Endothelial cell of umbilical vein (primary cell): Measurements from ENCODE around the gene POGK. TPM values are rescaled to one million over a fixed set of nuclear protein-coding genes. Genes with fewer than 3 reads are reported as not detected.

Experiments used
- Bru-seq: library from RNA; stranded (reverse); fragments of 400-500 nt; gene quantifications from one replicate; lab custom pipeline; 2021; lab: Mats Ljungman, UMichigan
- BruChase-seq, 2 experiments: library from RNA; stranded (reverse); fragments of 400-500 nt; gene quantifications; one replicate each; lab custom pipeline; 2021; lab: Mats Ljungman, UMichigan
- BruUV-seq: library from RNA; stranded (reverse); fragments of 400-500 nt; replicated peaks from 2 replicates; lab custom pipeline; 2021; lab: Mats Ljungman, UMichigan
- CTCF ChIA-PET: fragments of 300-600, 350-600 bp; sonication (Branson Sonifier 250); formaldehyde crosslinking; loops from one replicate; lab custom pipeline; 2021; ENCODE audit warnings: antibody characterized with exemption, inconsistent platforms; lab: Charles Lee
- POLR2A ChIA-PET: fragments of 300-600, 350-600 bp; sonication (Branson Sonifier 250); formaldehyde crosslinking; loops from one replicate; lab custom pipeline; 2021; ENCODE audit warnings: antibody characterized with exemption, inconsistent platforms; lab: Charles Lee
- DNase-seq: peaks from one replicate; pipeline ENCODE4 v3.0.0-alpha.2; 2011; ENCODE audit warnings: low read depth, low spot score
- FAIRE-seq: peaks from 2 replicates; lab custom pipeline; 2011; peaks lifted over from hg19 to GRCh38; lab: Jason Lieb, UNC
- H2AFZ ChIP-seq: 2 replicates; pipeline ENCODE4 v1.6.0; 2012; ENCODE audit warnings: low read depth, low read length, control low read depth, inconsistent platforms
- H3K27ac ChIP-seq: 2 replicates; pipeline ENCODE4 v1.5.1; 2011; ENCODE audit warnings: low read depth, mild to moderate bottlenecking, control low read depth, low read length, moderate library complexity; ENCODE audit not compliant: insufficient read depth
- H3K27me3 ChIP-seq, 2 experiments: 2 replicates each; pipeline versions ENCODE4 v1.6.0 to v1.6.1; 2011; ENCODE audit warnings: low read length in 2 of 2, mixed read lengths in 1 of 2; ENCODE audit not compliant: control insufficient read depth in 2 of 2, insufficient read depth in 2 of 2
- H3K36me3 ChIP-seq, 2 experiments: 2 replicates in 1 of 2; 3 replicates in 1 of 2; pipeline ENCODE4 v1.5.1; 2011; ENCODE audit warnings: low read length in 2 of 2, mild to moderate bottlenecking in 1 of 2, moderate library complexity in 1 of 2; ENCODE audit not compliant: control insufficient read depth in 2 of 2, insufficient read depth in 2 of 2; ENCODE audit errors: extremely low read depth in 1 of 2
- H3K4me1 ChIP-seq: 3 replicates; pipeline ENCODE4 v1.5.1; 2011; ENCODE audit warnings: mild to moderate bottlenecking, low read length; ENCODE audit not compliant: control insufficient read depth, insufficient read depth; ENCODE audit errors: extremely low read depth
- H3K4me2 ChIP-seq: 2 replicates; pipeline ENCODE4 v1.6.1; 2011; ENCODE audit warnings: low read length, control low read depth, mixed read lengths; ENCODE audit not compliant: insufficient read depth
- H3K4me3 ChIP-seq, 3 experiments: fragments of 200-600 bp in 1 of 3; sonication (generic), shearing (Covaris generic) in 1 of 3; replicated peaks in 1 of 3; 2 replicates each; pipeline ENCODE4 v1.5.1; 2011 to 2016; ENCODE audit warnings: control low read depth in 3 of 3, low read length in 3 of 3, mild to moderate bottlenecking in 2 of 3, inconsistent platforms in 1 of 3, low read depth in 1 of 3, moderate library complexity in 1 of 3; ENCODE audit not compliant: insufficient read depth in 1 of 3
- H3K79me2 ChIP-seq: 2 replicates; pipeline ENCODE4 v1.6.0; 2012; ENCODE audit warnings: low read length, inconsistent platforms; ENCODE audit not compliant: control insufficient read depth, insufficient read depth
- H3K9ac ChIP-seq: replicated peaks from 2 replicates; pipeline ENCODE3; 2011; ENCODE audit warnings: low read length, control low read depth; ENCODE audit not compliant: insufficient read depth; ENCODE audit errors: extremely low read depth
- H3K9me1 ChIP-seq: replicated peaks from 3 replicates; pipeline ENCODE4 v1.6.0; 2011; ENCODE audit warnings: mild to moderate bottlenecking, low read length; ENCODE audit not compliant: control insufficient read depth, insufficient read depth; ENCODE audit errors: extremely low read depth
- H3K9me3 ChIP-seq: replicated peaks from 2 replicates; pipeline ENCODE4 v1.5.1; 2012; ENCODE audit warnings: low read length, inconsistent platforms; ENCODE audit not compliant: control insufficient read depth, insufficient read depth
- H4K20me1 ChIP-seq: replicated peaks from 2 replicates; pipeline ENCODE3; 2011; ENCODE audit warnings: mild to moderate bottlenecking, low read length; ENCODE audit not compliant: control insufficient read depth, insufficient read depth; ENCODE audit errors: extremely low read depth
- EZH2 ChIP-seq: IDR thresholded peaks from 2 replicates; pipeline ENCODE4 v1.6.1; 2012; ENCODE audit warnings: borderline replicate concordance, low read depth, mild to moderate bottlenecking, moderate library complexity, low read length, inconsistent platforms; ENCODE audit not compliant: severe bottlenecking
- FOS ChIP-seq: IDR thresholded peaks from 2 replicates; pipeline ENCODE4 v1.6.1; 2011; ENCODE audit warnings: mild to moderate bottlenecking, low read length, moderate library complexity, borderline replicate concordance; ENCODE audit not compliant: insufficient read depth
- JUN ChIP-seq: IDR thresholded peaks from 2 replicates; pipeline ENCODE4 v1.6.1; 2011; ENCODE audit warnings: borderline replicate concordance, low read depth; ENCODE audit not compliant: insufficient read length, insufficient read depth
- MAX ChIP-seq: IDR thresholded peaks from 2 replicates; pipeline ENCODE4 v1.6.1; 2011; ENCODE audit not compliant: insufficient read depth, insufficient read length
- MYC ChIP-seq: IDR thresholded peaks from one replicate; pipeline ENCODE4 v1.6.1; 2011; ENCODE audit warnings: mild to moderate bottlenecking, low read depth, low read length
- POLR2A ChIP-seq: IDR thresholded peaks from 2 replicates; pipeline ENCODE4 v1.6.1; 2012; ENCODE audit warnings: low read depth, mild to moderate bottlenecking, control low read depth, low read length
- POLR2AphosphoS5 ChIP-seq: IDR thresholded peaks from 2 replicates; pipeline ENCODE4 v1.6.1; 2012; ENCODE audit warnings: low read depth, mild to moderate bottlenecking, control low read depth, low read length, moderate library complexity; ENCODE audit not compliant: insufficient read depth
- dilution Hi-C: fragments of 300-500 bp; cut with MboI; formaldehyde crosslinking; loops from one replicate; pipeline ENCODE4 v1.15.0; 2019; ENCODE audit warnings: low sequenced_read_pairs; ENCODE audit not compliant: extremely low pct_ligation_motif_present
- intact Hi-C: fragments of 100-400 bp; cut with micrococcal nuclease; formaldehyde crosslinking; loops from one replicate; pipeline ENCODE4 v1.10.0; 2022
- long read RNA-seq: library from polyadenylated mRNA; stranded (forward); transcript quantifications from one replicate; pipeline ENCODE4 v2.0.0, GENCODE V29; 2021
- polyA minus RNA-seq, 3 experiments: library from RNA; depleted of rRNA, polyadenylated mRNA; stranded (reverse); fragments of >200 nt; gene quantifications; 1 replicate in 1 of 3; 2 replicates in 2 of 3; pipeline ENCODE4 v1.2.3, GENCODE V29; 2011
- polyA plus RNA-seq, 4 experiments: library from polyadenylated mRNA; depleted of rRNA in 3 of 4; stranded (reverse) in 3 of 4; unstranded in 1 of 4; fragments of >200 nt; gene quantifications; 2 replicates each; pipeline versions ENCODE4 v1.2.1 to v1.2.3, GENCODE V29; 2011 to 2012; ENCODE audit warnings: missing spikeins in 1 of 4
- total RNA-seq: library from RNA; stranded (reverse); gene quantifications from 2 replicates; pipeline ENCODE4 v1.2.3, GENCODE V29; 2021

The POGK gene
- total RNA-seq (31.8 and 32.2 TPM in 2 replicates), polyA plus RNA-seq (10.5 and 12.5 TPM in 2 replicates), polyA minus RNA-seq (22.5 and 24.6 TPM in 2 replicates), Bru-seq, nascent RNA (percentile 88 among the genes with signal in this experiment), BruChase-seq, experiment 1, labeled RNA remaining after a 6-hour chase (percentile 89 among the genes with signal in this experiment), BruChase-seq, experiment 2, labeled RNA remaining after a 2-hour chase (percentile 94 among the genes with signal in this experiment)
- polyA plus RNA-seq (2011; cell fraction: cytosol; rRNA removed): 12.3 and 13.0 TPM in 2 replicates
- polyA plus RNA-seq (2011; cell fraction: nucleus; rRNA removed): 21.4 and 23.2 TPM in 2 replicates
- 15.6 and 20.6 TPM in 2 replicates for polyA plus RNA-seq (2012)
- 28.6 TPM for polyA minus RNA-seq (2011; cell fraction: cytosol; rRNA and poly(A)+ RNA removed)
- 15.7 and 20.1 TPM in 2 replicates for polyA minus RNA-seq (2011; cell fraction: nucleus; rRNA and poly(A)+ RNA removed)
- long read RNA-seq, full-length matches to known transcripts: 4 of 24 reads
- long read RNA-seq, partial matches to known transcripts: 3 of 24 reads
- long read RNA-seq, other reads (novel, unspliced or antisense): 17 of 24 reads

DNA sequence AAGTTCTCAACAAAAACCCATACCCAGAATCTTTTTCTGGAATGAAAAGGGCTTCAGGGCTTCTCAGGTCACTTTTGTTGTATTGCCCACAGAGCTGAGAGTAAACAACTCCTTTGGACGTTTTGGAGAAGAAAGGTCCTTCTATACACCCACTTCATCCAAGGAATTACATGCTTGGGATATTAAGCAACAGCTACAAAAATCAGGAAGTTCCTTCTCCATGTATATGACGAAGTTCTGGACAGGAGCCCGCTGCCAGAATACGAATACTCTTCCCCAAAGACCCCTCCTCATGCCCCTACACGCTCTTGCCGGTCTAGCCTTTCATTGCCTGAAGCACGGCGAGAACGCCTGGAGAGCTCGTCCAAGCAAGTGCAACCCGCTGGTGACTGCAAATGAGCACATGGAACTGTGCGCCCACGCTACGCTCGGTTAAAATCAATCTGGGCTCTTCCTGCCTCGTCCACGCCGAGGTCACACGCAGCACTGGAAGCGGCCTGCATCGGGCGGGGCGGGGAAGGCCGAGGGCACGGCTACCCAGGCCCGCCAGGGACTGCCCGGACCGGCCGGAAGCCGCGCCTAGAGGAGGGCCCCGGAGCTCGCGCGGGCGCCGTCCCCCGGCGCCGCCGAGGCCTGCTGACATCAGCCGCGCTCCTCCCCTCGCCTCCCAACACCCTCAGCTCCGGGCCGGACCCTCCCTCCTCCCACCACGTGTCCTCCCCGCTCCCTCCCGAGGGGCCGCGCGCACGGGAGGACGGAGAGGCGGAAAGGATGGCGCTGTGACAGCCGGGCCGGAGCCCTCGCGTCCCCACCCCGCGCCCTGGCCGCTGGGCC, at the start of gene POGK:
Gene POGK, plus strand, starts transcription at position 710 of the 834 bp plus-strand sequence. CDS start 1,482 bp downstream, outside the sequence.
- Histone ChIP-seq H4K20me1 (no peaks in the 10 kb centered on the region), H3K36me3 (peaks cover 11 to 22% of the 10 kb centered on the region in 2 experiments), H2AFZ (peak within 1 kb of the TSS; percentile 81), H3K79me2 (peaks cover 31% of the 10 kb centered on the region), H3K27ac (peak within 1 kb of the TSS; percentile 14), H3K4me3 (peak within 1 kb of the TSS; percentile 35 to 63 (median 54)), H3K4me1 (peaks cover 18% of the 10 kb centered on the region), H3K9ac (peak within 1 kb of the TSS; percentile 71), H3K27me3 (no peaks in the 10 kb centered on the region), H3K9me1 (no peaks in the 10 kb centered on the region), H3K9me3 (no peaks in the 10 kb centered on the region), H3K4me2 (peak within 1 kb of the TSS; percentile 84)
- ChIA-PET CTCF (interaction anchor here (0.8 to 1.2 kb wide), 6 partner anchors 17 to 1581 kb away, joined by 3 to 6 read pairs (median 4); partner anchors contain the start of gene TADA1), POLR2A (interaction anchor here (0.8 kb wide), 1 partner anchor 37 kb away, joined by 3 read pairs; the partner anchor contains the start of gene TADA1)
- no TSS peak for BruUV-seq
- peak; percentile 90 for DNase-seq
- dilution Hi-C loops (no loop called here), intact Hi-C loops (loop anchor here (1.0 to 5.0 kb wide), 2 partner anchors 37 to 1012 kb away; partner anchors contain the start of genes TADA1 and UCK2)
- TF ChIP-seq JUN (no peak), FOS (no peak), EZH2 (no peak), POLR2A (peak; percentile 81), MAX (peak; percentile 77), MYC (peak; percentile 92), POLR2AphosphoS5 (peak; percentile 77)
- peak; percentile 79 for FAIRE-seq
